Testis (tissue), 3 donors: ENCODE results near the gene PROSER2. TPM values are rescaled to one million over a fixed set of nuclear protein-coding genes. Genes with fewer than 3 reads are reported as not detected.

ENCODE experiments used
- DNase-seq: peaks from one replicate; pipeline ENCODE4 v3.0.0-alpha.2; 2019
- H3K27ac ChIP-seq, 2 donors: fragments of 200-600 bp; sonication (generic); one replicate each; pipeline ENCODE4 v1.5.1; 2019
- H3K27me3 ChIP-seq: fragments of 200-600 bp; sonication (generic); one replicate; pipeline ENCODE4 v1.5.1; 2019
- H3K36me3 ChIP-seq: fragments of 200-600 bp; sonication (generic); one replicate; pipeline ENCODE4 v1.5.1; 2017; ENCODE audit warnings: low read depth; ENCODE audit errors: missing control alignments
- H3K4me1 ChIP-seq: fragments of 200-600 bp; sonication (generic); one replicate; pipeline ENCODE4 v1.5.1; 2019
- H3K4me3 ChIP-seq, 2 donors: fragments of 200-600 bp; sonication (generic); one replicate each; pipeline ENCODE4 v1.5.1; 2017 to 2019
- H3K9me3 ChIP-seq: fragments of 200-600 bp; sonication (generic); one replicate; pipeline ENCODE4 v1.5.1; 2017
- CTCF ChIP-seq, 3 experiments: fragments of 450-650 bp in 2 of 3; fragments of 200-600 bp in 1 of 3; sonication (generic) in 1 of 3; IDR thresholded peaks; one replicate each; pipeline ENCODE4 v1.5.1; 2016 to 2019; ENCODE audit warnings: antibody characterized with exemption in 3 of 3, mild to moderate bottlenecking in 2 of 3, moderate library complexity in 1 of 3
- POLR2A ChIP-seq: fragments of 450-650 bp; IDR thresholded peaks from one replicate; pipeline ENCODE4 v1.6.1; 2017; ENCODE audit warnings: antibody characterized with exemption, mild to moderate bottlenecking, moderate library complexity
- WGBS, 2 donors: methylation state at CpG; one replicate each; pipeline ENCODE4 v1.1.5; 2018; 5-methylcytosine and 5-hydroxymethylcytosine counted together
- intact Hi-C: fragments of 100-400 bp; cut with DNase I; formaldehyde crosslinking; loops from one replicate; pipeline ENCODE4 v1.15.1; 2023; ENCODE audit warnings: low total_unique reads
- polyA plus RNA-seq: library from polyadenylated mRNA; stranded (reverse); fragments of 350-450 nt; fragmentation: Illumina TruSeq; extraction: RNeasy Lipid Tissue Mini Kit (QIAGEN cat#74804); gene quantifications from one replicate; pipeline ENCODE4 v1.2.3, GENCODE V29; 2014; ENCODE audit warnings: low read depth, low replicate concordance; ENCODE audit not compliant: insufficient read depth
- total RNA-seq, 2 donors: library from RNA; depleted of rRNA; stranded (reverse); fragments of >200 nt; gene quantifications; one replicate each; pipeline ENCODE4 v1.2.3, GENCODE V29; 2016

PROSER2 gene
- total and polyA plus RNA-seq, 3 donors from 2014 or later = 7.8 to 21.4 (median 15.6) TPM

- Histone ChIP-seq H3K4me3 (no peak overlapping the region), H3K9me3 (no peaks in the 10 kb centered on the region), H3K27me3 (no peaks in the 10 kb centered on the region), H3K4me1 (no peaks in the 10 kb centered on the region), H3K27ac (no peak overlapping the region), H3K36me3 (no peaks in the 10 kb centered on the region)
- TF ChIP-seq POLR2A (no peak), CTCF (IDR thresholded peaks at IDR 0.05) (no peak)
- intact Hi-C loops = no loop called here
- WGBS, 2 donors = 97% methylated on average over 17 to 18 of the region's 18 CpGs
- DNase-seq = no peak
Measured at GRCh38 chr10:11866199-11866925, 43.2 kb downstream of the PROSER2 start.

- Histone ChIP-seq H3K4me3 (peak overlapping the region; percentile 32 to 44), H3K27ac (no peak overlapping the region), H3K36me3 (no peaks in the 10 kb centered on the region), H3K4me1 (no peaks in the 10 kb centered on the region), H3K27me3 (no peaks in the 10 kb centered on the region), H3K9me3 (no peaks in the 10 kb centered on the region)
- TF ChIP-seq POLR2A (no peak), CTCF (IDR thresholded peaks at IDR 0.05) (no peak)
- intact Hi-C loops = no loop called here
- peak; percentile 26 for DNase-seq
- 53 to 78% methylated on average over 5 to 12 of the region's 12 CpGs for WGBS, 2 donors
Measured at GRCh38 chr10:11869219-11869618, 46.1 kb downstream of the PROSER2 start.

GRCh38 chr10:11869743-11870460 lies 46.7 kb downstream of the PROSER2 start:
- Histone ChIP-seq H3K4me1 (peaks cover 7% of the 10 kb centered on the region), H3K4me3 (peak overlapping the region; percentile 32 to 44), H3K36me3 (no peaks in the 10 kb centered on the region), H3K27ac (no peak overlapping the region), H3K9me3 (no peaks in the 10 kb centered on the region), H3K27me3 (no peaks in the 10 kb centered on the region)
- intact Hi-C loops = no loop called here
- DNase-seq = peak; percentile 18
- TF ChIP-seq POLR2A (no peak), CTCF (IDR thresholded peaks at IDR 0.05) (no peak)
- 11% methylated on average over 69 of the region's 78 CpGs; no CpG with 5 or more reads in 1 of the 2 donors for WGBS, 2 donors

- intact Hi-C loops = no loop called here
- TF ChIP-seq POLR2A (no peak), CTCF (IDR thresholded peaks at IDR 0.05) (no peak)
- WGBS, 2 donors = 28 to 42% methylated on average over 8 of the region's 8 CpGs
- Histone ChIP-seq H3K4me3 (peak overlapping the region; percentile 32 to 44), H3K36me3 (no peaks in the 10 kb centered on the region), H3K27me3 (no peaks in the 10 kb centered on the region), H3K4me1 (peaks cover 12% of the 10 kb centered on the region), H3K27ac (no peak overlapping the region), H3K9me3 (no peaks in the 10 kb centered on the region)
- DNase-seq = no peak
Measured at GRCh38 chr10:11870461-11870780, 47.3 kb downstream of the PROSER2 start.
